Endothelial cell of umbilical vein (primary cell): ENCODE data around the gene EFS. TPM values are rescaled to one million over a fixed set of nuclear protein-coding genes. Genes with fewer than 3 reads are reported as not detected.

ENCODE experiments used
- BruUV-seq: library from RNA; stranded (reverse); fragments of 400-500 nt; replicated peaks from 2 replicates; lab custom pipeline; 2021; lab: Mats Ljungman, UMichigan
- CTCF ChIA-PET: fragments of 300-600, 350-600 bp; sonication (Branson Sonifier 250); formaldehyde crosslinking; loops from one replicate; lab custom pipeline; 2021; ENCODE audit warnings: antibody characterized with exemption, inconsistent platforms; lab: Charles Lee
- POLR2A ChIA-PET: fragments of 300-600, 350-600 bp; sonication (Branson Sonifier 250); formaldehyde crosslinking; loops from one replicate; lab custom pipeline; 2021; ENCODE audit warnings: antibody characterized with exemption, inconsistent platforms; lab: Charles Lee
- DNase-seq: peaks from one replicate; pipeline ENCODE4 v3.0.0-alpha.2; 2011; ENCODE audit warnings: low read depth, low spot score
- FAIRE-seq: peaks from 2 replicates; lab custom pipeline; 2011; peaks lifted over from hg19 to GRCh38; lab: Jason Lieb, UNC
- H2AFZ ChIP-seq: 2 replicates; pipeline ENCODE4 v1.6.0; 2012; ENCODE audit warnings: low read depth, low read length, control low read depth, inconsistent platforms
- H3K27ac ChIP-seq: 2 replicates; pipeline ENCODE4 v1.5.1; 2011; ENCODE audit warnings: low read depth, mild to moderate bottlenecking, control low read depth, low read length, moderate library complexity; ENCODE audit not compliant: insufficient read depth
- H3K27me3 ChIP-seq, 2 experiments: 2 replicates each; pipeline versions ENCODE4 v1.6.0 to v1.6.1; 2011; ENCODE audit warnings: low read length in 2 of 2, mixed read lengths in 1 of 2; ENCODE audit not compliant: control insufficient read depth in 2 of 2, insufficient read depth in 2 of 2
- H3K36me3 ChIP-seq, 2 experiments: 2 replicates in 1 of 2; 3 replicates in 1 of 2; pipeline ENCODE4 v1.5.1; 2011; ENCODE audit warnings: low read length in 2 of 2, mild to moderate bottlenecking in 1 of 2, moderate library complexity in 1 of 2; ENCODE audit not compliant: control insufficient read depth in 2 of 2, insufficient read depth in 2 of 2; ENCODE audit errors: extremely low read depth in 1 of 2
- H3K4me1 ChIP-seq: 3 replicates; pipeline ENCODE4 v1.5.1; 2011; ENCODE audit warnings: mild to moderate bottlenecking, low read length; ENCODE audit not compliant: control insufficient read depth, insufficient read depth; ENCODE audit errors: extremely low read depth
- H3K4me2 ChIP-seq: 2 replicates; pipeline ENCODE4 v1.6.1; 2011; ENCODE audit warnings: low read length, control low read depth, mixed read lengths; ENCODE audit not compliant: insufficient read depth
- H3K4me3 ChIP-seq, 3 experiments: fragments of 200-600 bp in 1 of 3; sonication (generic), shearing (Covaris generic) in 1 of 3; replicated peaks in 1 of 3; 2 replicates each; pipeline ENCODE4 v1.5.1; 2011 to 2016; ENCODE audit warnings: control low read depth in 3 of 3, low read length in 3 of 3, mild to moderate bottlenecking in 2 of 3, inconsistent platforms in 1 of 3, low read depth in 1 of 3, moderate library complexity in 1 of 3; ENCODE audit not compliant: insufficient read depth in 1 of 3
- H3K79me2 ChIP-seq: 2 replicates; pipeline ENCODE4 v1.6.0; 2012; ENCODE audit warnings: low read length, inconsistent platforms; ENCODE audit not compliant: control insufficient read depth, insufficient read depth
- H3K9ac ChIP-seq: replicated peaks from 2 replicates; pipeline ENCODE3; 2011; ENCODE audit warnings: low read length, control low read depth; ENCODE audit not compliant: insufficient read depth; ENCODE audit errors: extremely low read depth
- H3K9me1 ChIP-seq: replicated peaks from 3 replicates; pipeline ENCODE4 v1.6.0; 2011; ENCODE audit warnings: mild to moderate bottlenecking, low read length; ENCODE audit not compliant: control insufficient read depth, insufficient read depth; ENCODE audit errors: extremely low read depth
- H3K9me3 ChIP-seq: replicated peaks from 2 replicates; pipeline ENCODE4 v1.5.1; 2012; ENCODE audit warnings: low read length, inconsistent platforms; ENCODE audit not compliant: control insufficient read depth, insufficient read depth
- H4K20me1 ChIP-seq: replicated peaks from 2 replicates; pipeline ENCODE3; 2011; ENCODE audit warnings: mild to moderate bottlenecking, low read length; ENCODE audit not compliant: control insufficient read depth, insufficient read depth; ENCODE audit errors: extremely low read depth
- EZH2 ChIP-seq: IDR thresholded peaks from 2 replicates; pipeline ENCODE4 v1.6.1; 2012; ENCODE audit warnings: borderline replicate concordance, low read depth, mild to moderate bottlenecking, moderate library complexity, low read length, inconsistent platforms; ENCODE audit not compliant: severe bottlenecking
- FOS ChIP-seq: IDR thresholded peaks from 2 replicates; pipeline ENCODE4 v1.6.1; 2011; ENCODE audit warnings: mild to moderate bottlenecking, low read length, moderate library complexity, borderline replicate concordance; ENCODE audit not compliant: insufficient read depth
- GATA2 ChIP-seq: IDR thresholded peaks from 2 replicates; pipeline ENCODE4 v1.7.0; 2011; ENCODE audit warnings: low read depth, mild to moderate bottlenecking, moderate library complexity, mixed read lengths, low read length; ENCODE audit not compliant: insufficient read length, insufficient read depth
- JUN ChIP-seq: IDR thresholded peaks from 2 replicates; pipeline ENCODE4 v1.6.1; 2011; ENCODE audit warnings: borderline replicate concordance, low read depth; ENCODE audit not compliant: insufficient read length, insufficient read depth
- MYC ChIP-seq: IDR thresholded peaks from one replicate; pipeline ENCODE4 v1.6.1; 2011; ENCODE audit warnings: mild to moderate bottlenecking, low read depth, low read length
- POLR2A ChIP-seq: IDR thresholded peaks from 2 replicates; pipeline ENCODE4 v1.6.1; 2012; ENCODE audit warnings: low read depth, mild to moderate bottlenecking, control low read depth, low read length
- POLR2AphosphoS5 ChIP-seq: IDR thresholded peaks from 2 replicates; pipeline ENCODE4 v1.6.1; 2012; ENCODE audit warnings: low read depth, mild to moderate bottlenecking, control low read depth, low read length, moderate library complexity; ENCODE audit not compliant: insufficient read depth
- dilution Hi-C: fragments of 300-500 bp; cut with MboI; formaldehyde crosslinking; loops from one replicate; pipeline ENCODE4 v1.15.0; 2019; ENCODE audit warnings: low sequenced_read_pairs; ENCODE audit not compliant: extremely low pct_ligation_motif_present
- intact Hi-C: fragments of 100-400 bp; cut with micrococcal nuclease; formaldehyde crosslinking; loops from one replicate; pipeline ENCODE4 v1.10.0; 2022
- polyA plus RNA-seq, 4 experiments: library from polyadenylated mRNA; depleted of rRNA in 3 of 4; stranded (reverse) in 3 of 4; unstranded in 1 of 4; fragments of >200 nt; gene quantifications; 2 replicates each; pipeline versions ENCODE4 v1.2.1 to v1.2.3, GENCODE V29; 2011 to 2012; ENCODE audit warnings: missing spikeins in 1 of 4
- total RNA-seq: library from RNA; stranded (reverse); gene quantifications from 2 replicates; pipeline ENCODE4 v1.2.3, GENCODE V29; 2021
- TF ChIP-seq, protein P1 (sequence below): IDR thresholded peaks from 2 replicates; pipeline ENCODE4 v1.6.1; 2011; ENCODE audit not compliant: insufficient read depth, insufficient read length
- TF ChIP-seq, protein P2 (sequence below), 2 donors: IDR thresholded peaks; 1 replicate in 1 of 2; 2 replicates in 1 of 2; pipeline ENCODE4 v1.5.1; 2011; ENCODE audit warnings: low read length in 2 of 2, mild to moderate bottlenecking in 2 of 2, moderate library complexity in 2 of 2, control low read depth in 1 of 2, inconsistent platforms in 1 of 2, low read depth in 1 of 2; ENCODE audit not compliant: insufficient read depth in 1 of 2; ENCODE audit errors: extremely low read depth in 1 of 2

The EFS gene
- total and polyA plus RNA-seq, 2 donors (not counting 3 experiments of a cell fraction or from before 2014, with no cell fraction given), result 0.03 to 0.13 TPM

DNA sequence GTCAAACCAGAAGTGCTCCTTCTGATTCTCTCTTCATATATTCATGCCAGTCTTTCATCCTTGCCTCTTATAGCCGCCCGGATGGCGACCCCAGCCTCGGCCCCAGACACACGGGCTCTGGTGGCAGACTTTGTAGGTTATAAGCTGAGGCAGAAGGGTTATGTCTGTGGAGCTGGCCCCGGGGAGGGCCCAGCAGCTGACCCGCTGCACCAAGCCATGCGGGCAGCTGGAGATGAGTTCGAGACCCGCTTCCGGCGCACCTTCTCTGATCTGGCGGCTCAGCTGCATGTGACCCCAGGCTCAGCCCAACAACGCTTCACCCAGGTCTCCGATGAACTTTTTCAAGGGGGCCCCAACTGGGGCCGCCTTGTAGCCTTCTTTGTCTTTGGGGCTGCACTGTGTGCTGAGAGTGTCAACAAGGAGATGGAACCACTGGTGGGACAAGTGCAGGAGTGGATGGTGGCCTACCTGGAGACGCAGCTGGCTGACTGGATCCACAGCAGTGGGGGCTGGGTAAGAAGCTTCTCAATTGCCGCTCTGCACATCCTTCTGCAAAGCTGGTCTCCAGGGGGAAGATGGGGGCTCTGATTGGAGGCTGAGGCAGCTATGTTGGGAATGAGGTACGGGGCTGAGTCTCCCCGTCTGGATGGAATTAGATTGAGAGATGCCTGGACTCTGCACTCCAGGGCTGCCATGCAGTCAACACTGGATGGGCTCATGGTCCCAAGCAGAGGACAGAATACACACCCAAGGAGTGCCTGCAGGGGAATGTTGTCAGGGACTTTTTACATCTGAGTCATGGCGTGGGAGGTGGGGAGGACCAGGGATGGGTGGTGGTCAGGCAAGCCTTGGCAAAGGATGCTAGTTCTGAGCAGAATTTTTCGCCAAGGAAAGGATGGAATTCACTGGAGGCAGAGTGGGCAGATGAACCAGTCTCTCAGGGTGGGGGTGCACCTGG lies 57.0 kb downstream of the EFS start:
- Histone ChIP-seq H2AFZ (no peak overlapping the region), H3K9ac (peak overlapping the region; percentile 85), H3K9me3 (no peaks in the 10 kb centered on the region), H4K20me1 (no peaks in the 10 kb centered on the region), H3K4me3 (peak overlapping the region in 2 of 3 experiments; percentile 89 to 92), H3K79me2 (peaks cover 48% of the 10 kb centered on the region), H3K27me3 (no peaks in the 10 kb centered on the region), H3K4me2 (peak overlapping the region; percentile 88), H3K4me1 (peaks cover 25% of the 10 kb centered on the region), H3K9me1 (no peaks in the 10 kb centered on the region), H3K27ac (peak overlapping the region; percentile 78), H3K36me3 (peaks cover 0 to 12% of the 10 kb centered on the region in 2 experiments)
- CTCF ChIA-PET, result interaction anchor here (1.0 to 3.2 kb wide), 2 partner anchors 14 to 19 kb away, joined by 3 to 17 read pairs; partner anchors contain the start of gene PABPN1
- intact Hi-C loops (no loop called here), dilution Hi-C loops (no loop called here)
- BruUV-seq, result no TSS peak
- FAIRE-seq (no peak), DNase-seq (no peak)
- TF ChIP-seq POLR2AphosphoS5, result no peak
- no peak for TF ChIP-seq POLR2A
- TF ChIP-seq, protein P1, sequence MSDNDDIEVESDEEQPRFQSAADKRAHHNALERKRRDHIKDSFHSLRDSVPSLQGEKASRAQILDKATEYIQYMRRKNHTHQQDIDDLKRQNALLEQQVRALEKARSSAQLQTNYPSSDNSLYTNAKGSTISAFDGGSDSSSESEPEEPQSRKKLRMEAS, result no peak
- no peak for TF ChIP-seq EZH2
- TF ChIP-seq JUN, result no peak
- TF ChIP-seq MYC, result no peak
- no peak for TF ChIP-seq FOS
- TF ChIP-seq, protein P2, sequence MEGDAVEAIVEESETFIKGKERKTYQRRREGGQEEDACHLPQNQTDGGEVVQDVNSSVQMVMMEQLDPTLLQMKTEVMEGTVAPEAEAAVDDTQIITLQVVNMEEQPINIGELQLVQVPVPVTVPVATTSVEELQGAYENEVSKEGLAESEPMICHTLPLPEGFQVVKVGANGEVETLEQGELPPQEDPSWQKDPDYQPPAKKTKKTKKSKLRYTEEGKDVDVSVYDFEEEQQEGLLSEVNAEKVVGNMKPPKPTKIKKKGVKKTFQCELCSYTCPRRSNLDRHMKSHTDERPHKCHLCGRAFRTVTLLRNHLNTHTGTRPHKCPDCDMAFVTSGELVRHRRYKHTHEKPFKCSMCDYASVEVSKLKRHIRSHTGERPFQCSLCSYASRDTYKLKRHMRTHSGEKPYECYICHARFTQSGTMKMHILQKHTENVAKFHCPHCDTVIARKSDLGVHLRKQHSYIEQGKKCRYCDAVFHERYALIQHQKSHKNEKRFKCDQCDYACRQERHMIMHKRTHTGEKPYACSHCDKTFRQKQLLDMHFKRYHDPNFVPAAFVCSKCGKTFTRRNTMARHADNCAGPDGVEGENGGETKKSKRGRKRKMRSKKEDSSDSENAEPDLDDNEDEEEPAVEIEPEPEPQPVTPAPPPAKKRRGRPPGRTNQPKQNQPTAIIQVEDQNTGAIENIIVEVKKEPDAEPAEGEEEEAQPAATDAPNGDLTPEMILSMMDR (IDR thresholded peaks at IDR 0.05; ENCODE audit: extremely low read depth in 1 of 2, insufficient read depth in 1 of 2, low read depth in 1 of 2, low read length in 2 of 2), result no peak
- no peak for TF ChIP-seq GATA2
- POLR2A ChIA-PET, result interaction anchor here (1.0 to 1.2 kb wide), 2 partner anchors 13 to 16 kb away, joined by 3 to 6 read pairs; partner anchors contain the start of gene PABPN1
